HEK293 (cell line): ENCODE measurements around the gene MTR.

Experiments
- CTCF ChIA-PET: fragments of 350-600 bp; formaldehyde crosslinking; extraction: SDS; loops from one replicate; lab custom pipeline; 2021; ENCODE audit warnings: antibody characterized with exemption; lab: Yijun Ruan, JAX
- POLR2A ChIA-PET: fragments of 300-600 bp; formaldehyde crosslinking; extraction: SDS; loops from one replicate; lab custom pipeline; 2020; ENCODE audit warnings: antibody characterized with exemption, inconsistent platforms; lab: Yijun Ruan, JAX
- H3K27ac ChIP-seq: fragments of 200-500 bp; sonication (Bioruptor generic); 2 replicates; pipeline ENCODE4 v1.5.1; 2014; ENCODE audit warnings: low read depth, low read length, control low read depth, inconsistent platforms; ENCODE audit errors: extremely low read depth
- H3K36me3 ChIP-seq, 2 experiments: fragments of 200-500 bp in 1 of 2; sonication (Bioruptor generic) in 1 of 2; 1 replicate in 1 of 2; 2 replicates in 1 of 2; pipeline ENCODE4 v1.5.1; 2014 to 2017; ENCODE audit warnings: inconsistent platforms in 2 of 2, low read length in 2 of 2; ENCODE audit not compliant: control insufficient read depth in 2 of 2, insufficient read depth in 1 of 2
- H3K4me1 ChIP-seq: fragments of 200-500 bp; sonication (Bioruptor generic); 2 replicates; pipeline ENCODE4 v1.5.1; 2014; ENCODE audit warnings: mild to moderate bottlenecking, low read length, inconsistent platforms; ENCODE audit not compliant: control insufficient read depth, insufficient read depth
- H3K4me3 ChIP-seq: 2 replicates; pipeline ENCODE4 v1.5.1; 2011; ENCODE audit warnings: low read depth, mild to moderate bottlenecking, control low read depth, low read length, moderate library complexity
- H3K9me3 ChIP-seq: fragments of 200-500 bp; sonication (Bioruptor generic); 2 replicates; pipeline ENCODE4 v1.5.1; 2014; ENCODE audit warnings: low read depth, low read length, inconsistent platforms; ENCODE audit not compliant: control insufficient read depth, insufficient read depth
- EGR2 ChIP-seq: fragments of 450-650 bp; formaldehyde crosslinking; IDR thresholded peaks from 2 replicates; pipeline ENCODE4 v1.5.1; 2016; ENCODE audit warnings: low read depth, missing biosample characterization, missing genetic modification characterization
- HOXA7 ChIP-seq: sonication (generic); formaldehyde crosslinking; IDR thresholded peaks from 2 replicates; pipeline ENCODE4 v1.8.1; 2022; ENCODE audit warnings: missing genetic modification reagents, borderline replicate concordance
- IKZF3 ChIP-seq: fragments of 450-650 bp; IDR thresholded peaks from 2 replicates; pipeline ENCODE4 v1.5.0; 2018; ENCODE audit warnings: missing biosample characterization, mild to moderate bottlenecking, missing genetic modification characterization, moderate library complexity
- KLF7 ChIP-seq: fragments of 450-650 bp; formaldehyde crosslinking; IDR thresholded peaks from 2 replicates; pipeline ENCODE4 v1.5.1; 2016; ENCODE audit warnings: missing biosample characterization, missing genetic modification characterization, borderline replicate concordance
- KLF9 ChIP-seq: fragments of 450-650 bp; formaldehyde crosslinking; IDR thresholded peaks from 2 replicates; pipeline ENCODE4 v1.5.1; 2016; ENCODE audit warnings: missing biosample characterization, missing genetic modification characterization, low read depth
- MYNN ChIP-seq: fragments of 450-650 bp; formaldehyde crosslinking; IDR thresholded peaks from 2 replicates; pipeline ENCODE4 v1.5.1; 2016; ENCODE audit warnings: missing biosample characterization, missing genetic modification characterization, borderline replicate concordance
- PRDM1 ChIP-seq: fragments of 450-650 bp; formaldehyde crosslinking; IDR thresholded peaks from 2 replicates; pipeline ENCODE4; 2016; ENCODE audit warnings: missing biosample characterization, missing genetic modification characterization
- RBAK ChIP-seq: fragments of 450-650 bp; formaldehyde crosslinking; IDR thresholded peaks from 2 replicates; pipeline ENCODE4 v1.5.1; 2016; ENCODE audit warnings: missing biosample characterization, missing genetic modification characterization
- SP3 ChIP-seq: fragments of 450-650 bp; formaldehyde crosslinking; IDR thresholded peaks from 2 replicates; pipeline ENCODE4 v1.5.1; 2016; ENCODE audit warnings: missing biosample characterization, missing genetic modification characterization
- YY1 ChIP-seq: fragments of 450-650 bp; formaldehyde crosslinking; IDR thresholded peaks from 2 replicates; pipeline ENCODE4 v1.5.1; 2018; ENCODE audit warnings: missing biosample characterization, missing genetic modification characterization
- ZFHX2 ChIP-seq: fragments of 450-650 bp; formaldehyde crosslinking; conservative IDR thresholded peaks from 2 replicates; pipeline ENCODE4 v1.5.1; 2016; ENCODE audit warnings: missing biosample characterization, missing genetic modification characterization
- ZIC2 ChIP-seq: fragments of 450-650 bp; formaldehyde crosslinking; IDR thresholded peaks from 2 replicates; pipeline ENCODE4 v1.5.1; 2016; ENCODE audit warnings: missing biosample characterization, missing genetic modification characterization
- ZNF175 ChIP-seq: fragments of 450-650 bp; formaldehyde crosslinking; IDR thresholded peaks from 2 replicates; pipeline ENCODE4 v1.5.1; 2016; ENCODE audit warnings: missing biosample characterization, missing genetic modification characterization
- ZNF211 ChIP-seq: fragments of 450-650 bp; formaldehyde crosslinking; IDR thresholded peaks from 2 replicates; pipeline ENCODE4 v1.5.1; 2016; ENCODE audit warnings: low read depth, missing biosample characterization, missing genetic modification characterization
- ZNF239 ChIP-seq: fragments of 450-650 bp; formaldehyde crosslinking; IDR thresholded peaks from 2 replicates; pipeline ENCODE4 v1.5.1; 2016; ENCODE audit warnings: missing biosample characterization, missing genetic modification characterization
- ZNF366 ChIP-seq: fragments of 450-650 bp; formaldehyde crosslinking; conservative IDR thresholded peaks from 2 replicates; pipeline ENCODE4 v1.5.1; 2016; ENCODE audit warnings: missing biosample characterization, missing genetic modification characterization
- ZNF404 ChIP-seq: fragments of 450-650 bp; formaldehyde crosslinking; IDR thresholded peaks from 2 replicates; pipeline ENCODE4 v1.5.1; 2017; ENCODE audit warnings: missing biosample characterization, missing genetic modification characterization
- ZNF473 ChIP-seq: fragments of 450-650 bp; formaldehyde crosslinking; IDR thresholded peaks from 2 replicates; pipeline ENCODE4 v1.5.1; 2017; ENCODE audit warnings: missing biosample characterization, missing genetic modification characterization
- ZNF488 ChIP-seq: fragments of 450-650 bp; formaldehyde crosslinking; IDR thresholded peaks from 2 replicates; pipeline ENCODE4 v1.5.1; 2016; ENCODE audit warnings: missing biosample characterization, missing genetic modification characterization
- ZNF514 ChIP-seq: fragments of 450-650 bp; formaldehyde crosslinking; IDR thresholded peaks from 2 replicates; pipeline ENCODE4 v1.5.1; 2016; ENCODE audit warnings: missing biosample characterization, missing genetic modification characterization
- ZNF707 ChIP-seq: fragments of 450-650 bp; formaldehyde crosslinking; IDR thresholded peaks from 2 replicates; pipeline ENCODE4 v1.5.1; 2016; ENCODE audit warnings: missing biosample characterization, missing genetic modification characterization
- ZNF747 ChIP-seq: fragments of 450-650 bp; formaldehyde crosslinking; IDR thresholded peaks from 2 replicates; pipeline ENCODE4 v1.5.1; 2016; ENCODE audit warnings: missing biosample characterization, missing genetic modification characterization
- ZNF791 ChIP-seq: fragments of 450-650 bp; formaldehyde crosslinking; IDR thresholded peaks from 2 replicates; pipeline ENCODE4 v1.5.1; 2016; ENCODE audit warnings: missing biosample characterization, missing genetic modification characterization
- TF ChIP-seq, protein P1 (sequence below): fragments of 450-650 bp; formaldehyde crosslinking; IDR thresholded peaks from 2 replicates; pipeline ENCODE4 v1.5.1; 2017; ENCODE audit warnings: missing biosample characterization, mild to moderate bottlenecking, missing genetic modification characterization, moderate library complexity
- TF ChIP-seq, protein P2 (sequence below): fragments of 450-650 bp; formaldehyde crosslinking; IDR thresholded peaks from 2 replicates; pipeline ENCODE4 v1.5.1; 2016; ENCODE audit warnings: missing biosample characterization, missing genetic modification characterization

The MTR gene

DNA sequence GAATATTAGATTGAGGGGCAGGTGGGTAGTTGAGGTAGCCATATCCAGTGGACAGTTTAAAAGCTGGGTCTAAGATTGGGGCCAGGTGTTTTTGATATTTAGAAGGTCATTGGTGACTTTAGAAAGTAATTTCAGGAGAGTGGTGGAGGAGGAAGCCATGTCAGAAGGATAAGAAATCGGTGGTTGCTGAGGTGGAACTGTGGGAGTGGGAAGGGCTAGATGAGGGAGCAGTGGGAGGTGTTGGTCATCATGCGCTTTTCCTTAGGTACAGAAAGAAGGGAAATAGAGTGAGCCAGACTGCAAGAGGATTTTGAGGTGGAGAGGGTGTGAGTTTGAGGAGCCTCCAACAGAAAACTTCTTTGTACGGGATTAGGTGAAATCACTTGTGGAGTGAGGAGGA, 7.2 kb downstream of the MTR start:
- Histone ChIP-seq H3K36me3 (peaks cover 21 to 30% of the 10 kb centered on the region in 2 experiments), H3K27ac (no peak overlapping the region), H3K4me3 (no peak overlapping the region), H3K4me1 (peaks cover under 1% of the 10 kb centered on the region; the same call in 1 of the 2 replicates), H3K9me3 (no peaks in the 10 kb centered on the region)
- TF ChIP-seq YY1 (tag by site-specific recombination) = no peak
- peak; percentile 78 for TF ChIP-seq EGR2 (tag by site-specific recombination)
- 0 out of 2 replicates have a peak, but pooled peaks have one; percentile 30 for TF ChIP-seq PRDM1
- 0 out of 2 replicates have a peak, but pooled peaks have one; percentile 16 for TF ChIP-seq ZNF175 (tag by site-specific recombination)
- TF ChIP-seq ZFHX2 (tag by site-specific recombination) = peak; percentile 73
- no peak for TF ChIP-seq IKZF3
- POLR2A ChIA-PET = no interaction called here
- CTCF ChIA-PET = interaction anchor here (0.7 kb wide), 1 partner anchor 734 kb away, joined by 6 read pairs; no protein-coding TSS in a partner anchor

GRCh38 chr1:236806634-236807033, 11.5 kb downstream of the MTR start:
- Histone ChIP-seq H3K9me3 (no peaks in the 10 kb centered on the region), H3K4me3 (no peak overlapping the region), H3K4me1 (no peaks in the 10 kb centered on the region), H3K36me3 (peaks cover 44 to 71% of the 10 kb centered on the region in 2 experiments), H3K27ac (no peak overlapping the region)
- ChIA-PET CTCF (interaction anchor here (0.9 kb wide), 1 partner anchor 993 kb away, joined by 3 read pairs; no protein-coding TSS in a partner anchor), POLR2A (no interaction called here)
- TF ChIP-seq ZNF707 (tag by site-specific recombination) = no peak
- TF ChIP-seq ZNF211 (tag by site-specific recombination) = 0 out of 2 replicates have a peak, but pooled peaks have one; percentile 49

DNA sequence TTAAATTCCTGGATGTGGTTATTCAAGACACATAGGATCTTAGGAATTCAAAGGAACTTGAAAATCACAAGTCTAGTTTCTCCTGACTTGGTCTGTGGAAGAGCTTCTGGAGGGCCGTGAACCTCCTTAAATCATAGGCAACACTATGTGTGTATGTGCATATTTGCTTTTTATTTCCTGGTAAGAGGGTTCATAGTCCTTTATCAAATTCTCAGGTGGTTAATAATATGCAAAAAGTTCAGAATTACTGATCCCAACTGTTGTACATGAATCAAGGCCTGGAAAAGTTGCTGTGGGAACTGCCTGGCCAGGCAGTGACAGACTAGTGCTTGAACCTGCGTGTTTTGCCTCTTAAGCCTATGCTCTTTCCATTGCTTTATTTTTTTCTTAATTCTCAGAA, 12.9 kb downstream of the MTR start:
- ChIA-PET CTCF (interaction anchor here (1.0 to 1.7 kb wide), 5 partner anchors 11 to 50 kb away, joined by 3 to 4 read pairs (median 4); no protein-coding TSS in a partner anchor), POLR2A (no interaction called here)
- no peak overlapping the region for H3K27ac ChIP-seq
- no peak for TF ChIP-seq ZNF404
- no peak for TF ChIP-seq ZNF488
- no peak for TF ChIP-seq SP3 (tag by site-specific recombination)
- no peak for TF ChIP-seq ZNF473
- TF ChIP-seq KLF9 (tag by site-specific recombination) = no peak
- TF ChIP-seq RBAK (tag by site-specific recombination) = no peak
- no peak for TF ChIP-seq ZNF791
- no peak for TF ChIP-seq ZNF514 (tag by site-specific recombination)
- TF ChIP-seq KLF7 (tag by site-specific recombination) = no peak
- no peaks in the 10 kb centered on the region for H3K9me3 ChIP-seq
- H3K36me3 ChIP-seq = peaks cover 54 to 84% of the 10 kb centered on the region in 2 experiments
- no peak overlapping the region for H3K4me3 ChIP-seq
- H3K4me1 ChIP-seq = no peaks in the 10 kb centered on the region

GRCh38 chr1:236808564-236809130, 13.6 kb downstream of the MTR start:
- Histone ChIP-seq H3K27ac (no peak overlapping the region), H3K36me3 (peaks cover 60 to 84% of the 10 kb centered on the region in 2 experiments), H3K9me3 (no peaks in the 10 kb centered on the region), H3K4me1 (no peaks in the 10 kb centered on the region), H3K4me3 (no peak overlapping the region)
- ChIA-PET CTCF (interaction anchor here (0.8 to 1.7 kb wide), 5 partner anchors 12 to 989 kb away, joined by 3 to 4 read pairs (median 4); no protein-coding TSS in a partner anchor), POLR2A (interaction anchor here (2.8 kb wide), 1 partner anchor 14 kb away, joined by 11 read pairs; the partner anchor contains the start of gene MTR)
- TF ChIP-seq ZNF366 (tag by site-specific recombination) (no peak), ZNF488 (no peak), ZNF473 (no peak), ZNF239 (tag by site-specific recombination) (no peak), ZIC2 (tag by site-specific recombination) (no peak), ZNF747 (tag by site-specific recombination) (no peak), MYNN (tag by site-specific recombination) (no peak), HOXA7 (CRISPR knock-in tag) (no peak)
- TF ChIP-seq, protein P1, sequence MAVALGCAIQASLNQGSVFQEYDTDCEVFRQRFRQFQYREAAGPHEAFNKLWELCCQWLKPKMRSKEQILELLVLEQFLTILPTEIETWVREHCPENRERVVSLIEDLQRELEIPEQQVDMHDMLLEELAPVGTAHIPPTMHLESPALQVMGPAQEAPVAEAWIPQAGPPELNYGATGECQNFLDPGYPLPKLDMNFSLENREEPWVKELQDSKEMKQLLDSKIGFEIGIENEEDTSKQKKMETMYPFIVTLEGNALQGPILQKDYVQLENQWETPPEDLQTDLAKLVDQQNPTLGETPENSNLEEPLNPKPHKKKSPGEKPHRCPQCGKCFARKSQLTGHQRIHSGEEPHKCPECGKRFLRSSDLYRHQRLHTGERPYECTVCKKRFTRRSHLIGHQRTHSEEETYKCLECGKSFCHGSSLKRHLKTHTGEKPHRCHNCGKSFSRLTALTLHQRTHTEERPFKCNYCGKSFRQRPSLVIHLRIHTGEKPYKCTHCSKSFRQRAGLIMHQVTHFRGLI (tag by site-specific recombination) = no peak
- TF ChIP-seq, protein P2, sequence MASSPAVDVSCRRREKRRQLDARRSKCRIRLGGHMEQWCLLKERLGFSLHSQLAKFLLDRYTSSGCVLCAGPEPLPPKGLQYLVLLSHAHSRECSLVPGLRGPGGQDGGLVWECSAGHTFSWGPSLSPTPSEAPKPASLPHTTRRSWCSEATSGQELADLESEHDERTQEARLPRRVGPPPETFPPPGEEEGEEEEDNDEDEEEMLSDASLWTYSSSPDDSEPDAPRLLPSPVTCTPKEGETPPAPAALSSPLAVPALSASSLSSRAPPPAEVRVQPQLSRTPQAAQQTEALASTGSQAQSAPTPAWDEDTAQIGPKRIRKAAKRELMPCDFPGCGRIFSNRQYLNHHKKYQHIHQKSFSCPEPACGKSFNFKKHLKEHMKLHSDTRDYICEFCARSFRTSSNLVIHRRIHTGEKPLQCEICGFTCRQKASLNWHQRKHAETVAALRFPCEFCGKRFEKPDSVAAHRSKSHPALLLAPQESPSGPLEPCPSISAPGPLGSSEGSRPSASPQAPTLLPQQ (tag by site-specific recombination) = no peak
